Epithelial cell of proximal tubule (primary cell): Measurements from ENCODE around the gene LRP10. TPM values are rescaled to one million over a fixed set of nuclear protein-coding genes. Genes with fewer than 3 reads are reported as not detected.
"Not testable (repeated sequence)": the region's sequence is repeated elsewhere in the genome, so short reads cannot be mapped to it uniquely, and the experiment has no call there.

Source experiments
- DNase-seq: peaks from one replicate; pipeline ENCODE4 v3.0.0-alpha.2; 2011; ENCODE audit warnings: low read depth
- H3K4me3 ChIP-seq: 2 replicates; pipeline ENCODE4 v1.5.1; 2011; ENCODE audit warnings: low read depth, mild to moderate bottlenecking, low read length
- CTCF ChIP-seq: conservative IDR thresholded peaks from 2 replicates; pipeline ENCODE4 v1.5.1; 2012; ENCODE audit warnings: low read depth, mild to moderate bottlenecking, low read length
- total RNA-seq: library from RNA; depleted of rRNA; stranded (reverse); fragments of >200 nt; gene quantifications from 2 replicates; pipeline ENCODE4 v1.2.3, GENCODE V29; 2015

The LRP10 gene
- total RNA-seq, 1 donor from 2014 or later: 102 TPM

GRCh38 chr14:22850944-22851764 is 20.4 kb upstream of the LRP10 start:
- no peak for DNase-seq
- TF ChIP-seq CTCF: no peak
- peak overlapping the region; percentile 14 for H3K4me3 ChIP-seq

GRCh38 chr14:22852178-22852577 is 19.4 kb upstream of the LRP10 start:
- DNase-seq, H3K4me3 ChIP-seq: not testable (repeated sequence)

- TF ChIP-seq CTCF: no peak
- no peak for DNase-seq
- no peak overlapping the region for H3K4me3 ChIP-seq
These were observed 19.0 kb upstream of the LRP10 start for GRCh38 chr14:22852599-22852939.

- no peak for DNase-seq
- TF ChIP-seq CTCF: peak; percentile 87
- H3K4me3 ChIP-seq: peak overlapping the region; percentile 65
These were observed 18.4 kb upstream of the LRP10 start for GRCh38 chr14:22852940-22853767.

- not testable (repeated sequence) for H3K4me3 ChIP-seq, DNase-seq
These were observed 17.2 kb upstream of the LRP10 start for GRCh38 chr14:22854296-22854695.

GRCh38 chr14:22854963-22855724 is 16.4 kb upstream of the LRP10 start:
- H3K4me3 ChIP-seq: no peak overlapping the region
- DNase-seq: no peak
- TF ChIP-seq CTCF: no peak

GRCh38 chr14:22856428-22856827 is 15.1 kb upstream of the LRP10 start:
- TF ChIP-seq CTCF: no peak
- no peak overlapping the region for H3K4me3 ChIP-seq
- DNase-seq: no peak

- H3K4me3 ChIP-seq: not testable (repeated sequence)
These were observed 11.2 kb upstream of the LRP10 start for GRCh38 chr14:22860377-22860776.

More at GRCh38 chr14:22860377-22860776, 11.2 kb upstream of the LRP10 start:
- not testable (repeated sequence) for DNase-seq
